HG03135 (cell line): ENCODE results near the gene PAXX.
"Not testable (repeated sequence)": the region's sequence is repeated elsewhere in the genome, so short reads cannot be mapped to it uniquely, and the experiment has no call there.

Experiments
- ATAC-seq: cut with Tn5 transposase; IDR thresholded peaks from one replicate; pipeline ENCODE4 v1.9.1; 2021; ENCODE audit warnings: mild to moderate bottlenecking, moderate library complexity; ENCODE audit not compliant: unreplicated experiment

Gene PAXX

DNA sequence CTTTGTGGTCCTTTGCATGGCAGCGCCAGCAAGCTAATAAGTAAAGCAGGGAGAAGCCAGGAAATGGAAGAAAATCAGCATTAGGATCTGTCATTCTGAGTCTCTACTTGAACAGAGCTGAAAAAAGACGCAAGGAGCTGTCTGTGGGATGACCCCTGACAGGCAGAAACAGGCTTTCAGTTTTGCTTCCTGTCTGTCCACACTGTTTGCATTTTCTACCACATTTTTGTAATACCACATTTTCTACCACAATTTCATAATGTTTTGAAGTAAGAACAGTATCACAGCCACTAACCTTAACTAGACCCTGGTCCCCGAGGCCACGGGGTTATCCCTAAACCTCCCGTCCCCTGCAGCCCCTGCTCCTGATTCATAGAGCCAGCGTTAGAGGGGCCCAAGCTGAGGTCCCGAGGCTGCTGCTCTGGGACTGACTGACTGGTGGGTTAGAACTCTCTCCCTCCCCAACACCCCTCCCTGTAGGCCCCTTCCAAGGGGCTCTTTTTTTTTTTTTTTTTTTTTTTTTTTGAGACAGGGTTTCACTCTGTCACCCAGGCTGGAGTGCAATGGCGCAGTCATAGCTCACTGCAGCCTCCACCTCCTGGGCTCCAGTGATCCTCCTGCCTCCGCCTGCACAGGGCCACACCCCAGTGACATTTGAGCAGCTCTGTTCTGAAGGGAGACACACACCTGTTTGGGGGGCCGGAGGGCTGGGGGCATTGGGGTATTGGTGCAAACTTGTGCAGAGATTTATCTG lies 8.1 kb downstream of the PAXX start:
- ATAC-seq, result peak; percentile 74

- no peak for ATAC-seq
Observed at GRCh38 chr9:137001857-137002645, 9.8 kb downstream of the PAXX start.

GRCh38 chr9:137002646-137003041 lies 10.4 kb downstream of the PAXX start:
- no peak for ATAC-seq

DNA sequence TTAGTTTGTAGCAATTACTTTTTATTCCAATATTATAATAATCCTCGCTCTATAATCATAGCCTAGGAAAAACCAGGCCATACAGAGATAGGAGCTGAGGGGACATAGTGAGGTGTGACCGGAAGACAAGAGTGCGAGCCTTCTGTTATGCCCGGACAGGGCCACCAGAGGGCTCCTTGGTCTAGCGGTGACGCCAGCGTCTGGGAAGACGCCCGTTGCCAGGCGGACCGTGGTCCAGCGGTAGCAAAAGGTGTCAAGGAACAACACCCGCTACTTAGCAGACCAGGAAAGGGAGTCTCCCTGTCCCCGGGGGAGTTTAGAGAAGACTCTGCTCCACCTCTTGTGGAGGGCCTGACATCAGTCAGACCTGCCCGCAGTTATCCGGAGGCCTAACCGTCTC lies 12.1 kb downstream of the PAXX start:
- not testable (repeated sequence) for ATAC-seq

DNA sequence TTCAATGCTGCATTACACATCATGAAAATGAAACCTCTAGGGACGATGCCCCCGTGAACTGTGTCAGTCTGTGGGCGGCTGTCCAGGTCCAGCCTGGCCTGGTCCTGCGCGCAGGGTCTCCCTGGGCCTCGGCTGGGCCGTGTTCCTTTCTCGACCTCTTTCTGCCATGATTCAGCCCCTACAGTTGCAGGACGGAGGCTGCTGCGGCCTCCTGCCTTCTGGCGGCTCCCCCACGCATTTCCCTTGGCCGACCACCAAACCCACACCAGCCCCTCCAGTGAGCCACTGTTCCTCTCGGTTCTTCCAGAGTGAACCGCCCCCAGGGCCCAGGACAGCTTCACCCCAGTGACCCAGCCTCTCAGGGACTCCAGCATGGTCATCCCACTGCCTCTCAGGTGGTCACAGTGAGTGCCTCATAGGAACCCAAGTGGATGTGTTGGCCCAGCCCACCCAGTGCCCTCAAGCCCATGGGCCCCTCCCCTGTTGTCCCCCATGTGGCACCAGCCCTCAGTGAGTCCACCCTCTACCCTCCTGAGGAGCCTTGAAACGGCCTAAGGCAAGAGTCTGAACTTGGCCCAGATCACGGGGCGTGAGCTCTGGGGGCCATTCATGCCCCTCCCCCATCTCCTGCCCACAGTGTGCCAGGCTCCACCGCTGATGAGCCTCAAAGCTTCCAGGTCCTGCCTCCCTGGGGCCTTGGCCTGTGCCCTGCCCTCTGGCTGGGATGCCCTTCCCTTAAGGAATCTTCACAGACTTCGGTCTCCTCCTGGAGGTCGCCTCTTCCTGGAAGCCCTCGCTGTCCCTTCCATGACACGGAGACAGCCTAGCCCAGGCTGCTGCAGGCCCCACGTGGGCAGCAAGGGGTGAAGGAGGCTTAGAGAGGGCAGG lies 14.1 kb downstream of the PAXX start:
- ATAC-seq, result no peak

DNA sequence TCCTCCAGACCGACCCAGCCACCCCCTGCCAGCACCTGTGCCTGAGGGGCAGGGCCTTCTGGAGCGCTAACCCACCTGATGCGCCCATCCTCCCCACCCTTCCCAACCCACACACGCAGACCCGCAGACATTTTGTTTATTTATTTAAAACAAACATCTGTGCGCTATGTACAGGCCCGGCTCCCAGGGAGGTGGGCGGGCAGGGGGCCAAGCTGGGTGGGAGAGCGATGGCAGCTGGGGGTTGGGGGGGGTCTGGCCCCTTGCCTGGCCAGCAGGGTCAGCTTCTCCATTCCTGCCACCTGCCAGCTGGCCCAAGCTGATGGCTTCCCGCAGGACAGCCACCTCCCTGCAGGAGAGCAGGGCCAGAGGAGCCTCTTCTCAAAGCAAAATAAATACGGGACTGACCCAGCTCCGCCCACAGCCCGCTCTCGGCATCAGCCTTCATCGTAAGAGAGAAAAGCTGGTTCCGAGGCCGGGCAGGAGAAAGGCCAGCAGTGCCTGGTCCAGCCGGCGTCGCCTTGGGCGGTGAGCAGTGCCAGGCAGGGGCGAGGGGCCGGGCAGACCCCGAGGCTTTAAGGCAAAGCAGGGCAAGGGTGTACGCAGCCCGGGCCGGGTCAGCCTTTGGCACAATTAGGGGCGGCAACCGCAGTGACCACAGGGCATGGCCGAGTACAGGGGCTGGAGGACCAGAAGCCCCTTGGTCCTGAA lies 15.0 kb downstream of the PAXX start:
- no peak for ATAC-seq

- ATAC-seq, result no peak
Observed at GRCh38 chr9:137007816-137008270, 15.6 kb downstream of the PAXX start.

- no peak for ATAC-seq
Observed at GRCh38 chr9:137008312-137008711, 16.1 kb downstream of the PAXX start.

- no peak for ATAC-seq
Observed at GRCh38 chr9:137009217-137009616, 17.0 kb downstream of the PAXX start.

DNA sequence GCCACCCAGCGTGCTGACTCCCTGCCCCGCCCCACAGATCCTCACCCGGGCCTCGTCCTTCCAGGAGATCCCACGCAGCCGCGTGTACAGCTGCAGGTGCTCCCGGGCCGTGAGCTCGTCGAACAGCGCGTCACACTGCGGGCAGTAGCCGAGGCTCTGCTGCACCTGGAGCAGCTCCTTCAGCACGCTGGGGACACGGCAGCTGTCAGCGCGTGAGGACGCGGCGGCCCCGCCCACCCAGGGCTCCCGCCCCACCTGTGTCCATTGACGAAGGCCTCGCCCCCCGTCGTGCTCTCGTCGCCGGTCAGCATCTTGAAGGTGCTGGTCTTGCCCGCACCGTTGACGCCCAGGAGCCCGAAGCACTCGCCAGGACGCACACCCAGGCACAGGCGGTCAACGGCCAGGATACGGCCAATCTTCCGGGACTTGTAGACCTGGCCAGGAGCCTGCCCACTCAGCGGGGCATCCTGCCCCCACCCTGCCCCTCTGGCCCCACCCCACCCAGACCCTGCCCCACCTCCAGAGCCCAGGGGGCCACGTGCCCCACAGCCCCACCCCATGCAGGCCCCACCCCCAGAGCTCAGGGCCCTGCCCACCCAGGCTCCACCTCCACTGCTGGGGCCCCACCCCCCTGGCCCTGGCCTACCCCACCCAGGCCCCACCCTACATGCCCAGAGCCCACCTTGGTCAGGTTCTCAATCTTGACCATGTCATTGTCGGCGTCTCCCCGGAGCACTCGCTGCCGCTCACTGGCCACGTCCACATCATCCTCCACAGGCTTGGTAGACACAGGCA lies 17.9 kb downstream of the PAXX start:
- ATAC-seq, result no peak

- ATAC-seq, result no peak
Observed at GRCh38 chr9:137011156-137011555, 18.9 kb downstream of the PAXX start.

GRCh38 chr9:137011907-137012675 lies 19.9 kb downstream of the PAXX start:
- ATAC-seq, result no peak

DNA sequence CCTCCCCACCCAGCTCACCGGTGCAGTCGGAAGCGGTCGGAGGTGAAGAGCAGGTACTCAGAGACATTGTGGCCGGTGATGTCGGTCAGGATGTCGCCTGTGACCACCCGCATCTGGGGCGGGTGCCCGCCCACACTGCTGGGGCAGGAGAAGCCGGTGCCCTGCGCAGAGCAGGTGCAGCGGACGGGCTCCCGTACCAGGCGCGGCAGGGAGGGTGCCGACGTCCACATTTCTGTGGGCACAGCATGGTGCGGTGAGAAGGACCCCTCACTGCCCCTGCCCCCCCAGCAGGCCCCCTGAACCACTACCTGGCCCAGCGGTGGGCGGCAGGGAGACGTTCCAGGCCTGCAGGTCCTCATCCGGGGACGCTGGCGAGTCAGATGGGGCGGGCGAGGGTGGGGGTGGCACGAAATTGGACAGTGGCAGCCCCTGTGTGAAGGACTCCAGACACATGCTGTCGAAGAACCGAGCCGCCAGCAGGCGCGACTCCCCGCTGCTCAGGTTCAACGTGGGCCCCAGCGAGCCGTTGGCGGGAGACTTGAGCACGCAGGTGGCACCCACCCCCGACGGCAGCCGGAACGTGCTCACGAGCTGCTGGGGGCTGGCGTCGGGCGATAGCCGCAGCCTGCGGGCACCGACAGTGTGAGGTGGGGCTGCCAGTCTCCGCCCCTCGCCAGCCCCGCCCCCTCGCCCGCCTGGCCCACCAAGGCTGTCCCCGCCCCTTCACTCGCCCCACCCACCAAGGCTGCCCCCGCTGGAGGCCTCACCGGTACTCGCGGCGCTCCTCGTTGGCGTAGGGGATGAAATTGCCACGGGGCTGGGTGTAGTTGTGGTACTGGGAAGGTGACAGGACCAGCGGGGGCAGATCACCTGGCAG lies 20.7 kb downstream of the PAXX start:
- no peak for ATAC-seq

DNA sequence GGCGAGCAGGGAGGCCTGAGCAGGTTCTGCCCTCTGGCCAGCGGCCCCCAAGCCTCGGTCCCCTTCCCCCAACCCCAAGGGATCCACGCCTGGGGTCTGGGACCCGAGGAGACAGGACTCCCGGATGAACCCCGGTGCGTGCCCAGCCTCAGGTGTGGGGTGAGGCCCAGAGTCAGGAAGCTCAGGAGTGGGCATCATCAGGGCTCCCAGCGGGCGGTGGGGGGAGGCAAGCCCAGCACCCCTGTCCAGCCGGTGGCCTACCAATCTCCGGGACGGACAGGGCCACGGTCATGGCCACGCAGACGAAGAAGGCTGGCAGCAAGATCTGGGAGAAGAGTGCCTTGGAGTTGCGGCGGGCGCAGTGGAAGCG lies 21.3 kb downstream of the PAXX start:
- ATAC-seq, result no peak

- ATAC-seq, result no peak
Observed at GRCh38 chr9:137014166-137014565, 21.9 kb downstream of the PAXX start.

- no peak for ATAC-seq
Observed at GRCh38 chr9:137014776-137015539, 22.7 kb downstream of the PAXX start.

- no peak for ATAC-seq
Observed at GRCh38 chr9:137015540-137015930, 23.3 kb downstream of the PAXX start.
